IMR-90 (cell line): ENCODE data around the gene RPL39. TPM values are rescaled to one million over a fixed set of nuclear protein-coding genes. Genes with fewer than 3 reads are reported as not detected.

Experiments
- ATAC-seq: fragments of 200-7000 bp; cut with Tn5 transposase; 2 replicates; pipeline ENCODE4 v1.9.1; 2020; ENCODE audit warnings: low read depth, mild to moderate bottlenecking, moderate library complexity
- BruUV-seq: library from RNA; stranded (reverse); fragments of 400-500 nt; replicated peaks from 2 replicates; lab custom pipeline; 2021; lab: Mats Ljungman, UMichigan
- CTCF ChIA-PET: fragments of 300-600 bp; formaldehyde crosslinking; extraction: SDS; loops from one replicate; lab custom pipeline; 2021; ENCODE audit warnings: antibody characterized with exemption; lab: Yijun Ruan, JAX
- POLR2A ChIA-PET: fragments of 300-600 bp; sonication (Branson Sonifier 250); formaldehyde crosslinking; loops from one replicate; lab custom pipeline; 2022; ENCODE audit warnings: antibody characterized with exemption; ENCODE audit not compliant: unreplicated experiment; lab: Charles Lee
- DNase-seq: peaks from one replicate; pipeline ENCODE4 v3.0.0; 2013
- H2AFZ ChIP-seq: replicated peaks from 2 replicates; pipeline ENCODE3; 2013; ENCODE audit warnings: low read length, mild to moderate bottlenecking; ENCODE audit not compliant: poor library complexity
- H2AK5ac ChIP-seq: 2 replicates; pipeline ENCODE4 v1.6.1; 2013; ENCODE audit warnings: low read depth, low read length, inconsistent platforms
- H2AK9ac ChIP-seq: replicated peaks from 2 replicates; pipeline ENCODE3; 2013; ENCODE audit warnings: mild to moderate bottlenecking, low read depth, low read length, moderate library complexity; ENCODE audit not compliant: poor library complexity
- H2BK120ac ChIP-seq: 2 replicates; pipeline ENCODE4 v1.6.1; 2013; ENCODE audit warnings: low read depth, low read length, inconsistent platforms
- H2BK15ac ChIP-seq: 3 replicates; pipeline ENCODE4 v1.6.1; 2013; ENCODE audit warnings: low read depth, low read length, inconsistent platforms
- H2BK20ac ChIP-seq: 2 replicates; pipeline ENCODE4 v1.6.1; 2013; ENCODE audit warnings: low read depth, mild to moderate bottlenecking, inconsistent platforms, low read length, moderate library complexity
- H2BK5ac ChIP-seq: 2 replicates; pipeline ENCODE4 v1.6.1; 2013; ENCODE audit warnings: mild to moderate bottlenecking, low read depth, low read length, inconsistent platforms; ENCODE audit not compliant: poor library complexity, severe bottlenecking
- H3K14ac ChIP-seq: replicated peaks from 2 replicates; pipeline ENCODE4 v1.6.1; 2013; ENCODE audit warnings: low read depth, low read length, inconsistent platforms
- H3K18ac ChIP-seq: 2 replicates; pipeline ENCODE4 v1.6.1; 2013; ENCODE audit warnings: low read depth, low read length, control low read depth
- H3K23ac ChIP-seq: 2 replicates; pipeline ENCODE4 v1.6.1; 2013; ENCODE audit warnings: low read depth, low read length, inconsistent platforms
- H3K27ac ChIP-seq: 2 replicates; pipeline ENCODE4 v1.5.1; 2013; ENCODE audit warnings: mild to moderate bottlenecking, control low read depth, low read length; ENCODE audit not compliant: insufficient read depth
- H3K27me3 ChIP-seq: 2 replicates; pipeline ENCODE4 v1.6.1; 2013; ENCODE audit warnings: low read length; ENCODE audit not compliant: control insufficient read depth, insufficient read depth
- H3K36me3 ChIP-seq: 2 replicates; pipeline ENCODE4 v1.6.1; 2013; ENCODE audit warnings: low read length, mixed read lengths; ENCODE audit not compliant: control insufficient read depth, insufficient read depth
- H3K4ac ChIP-seq: 2 replicates; pipeline ENCODE4 v1.6.1; 2013; ENCODE audit warnings: low read depth, low read length, inconsistent platforms
- H3K4me1 ChIP-seq: 2 replicates; pipeline ENCODE4 v1.6.1; 2013; ENCODE audit warnings: low read length, mixed read lengths; ENCODE audit not compliant: control insufficient read depth, insufficient read depth
- H3K4me2 ChIP-seq: 2 replicates; pipeline ENCODE4 v1.6.1; 2013; ENCODE audit warnings: low read depth, mild to moderate bottlenecking, control low read depth, low read length, moderate library complexity
- H3K4me3 ChIP-seq: 2 replicates; pipeline ENCODE4 v1.5.1; 2013; ENCODE audit warnings: low read depth, mild to moderate bottlenecking, control low read depth, low read length, moderate library complexity; ENCODE audit not compliant: insufficient read depth
- H3K56ac ChIP-seq: 2 replicates; pipeline ENCODE4 v1.6.1; 2013; ENCODE audit warnings: low read length, inconsistent platforms; ENCODE audit not compliant: insufficient read depth; ENCODE audit errors: extremely low read depth
- H3K79me1 ChIP-seq, 2 experiments: 2 replicates each; pipeline ENCODE4 v1.6.1; 2013; ENCODE audit warnings: low read length in 2 of 2, inconsistent platforms in 1 of 2, low read depth in 1 of 2
- H3K9ac ChIP-seq: 2 replicates; pipeline ENCODE4 v1.6.1; 2013; ENCODE audit warnings: low read depth, low read length, control low read depth
- H3K9me1 ChIP-seq: 2 replicates; pipeline ENCODE4 v1.6.1; 2013; ENCODE audit warnings: low read length, inconsistent platforms; ENCODE audit not compliant: insufficient read depth
- H3K9me3 ChIP-seq: 2 replicates; pipeline ENCODE4 v1.6.1; 2013; ENCODE audit warnings: low read length; ENCODE audit not compliant: control insufficient read depth, insufficient read depth
- H4K20me1 ChIP-seq: 2 replicates; pipeline ENCODE4 v1.6.1; 2013; ENCODE audit warnings: low read length, inconsistent platforms; ENCODE audit not compliant: insufficient read depth
- H4K5ac ChIP-seq: 2 replicates; pipeline ENCODE4 v1.6.1; 2013; ENCODE audit warnings: mild to moderate bottlenecking, low read depth, low read length, control low read depth
- H4K8ac ChIP-seq, 2 experiments: 2 replicates each; pipeline ENCODE4 v1.6.1; 2013; ENCODE audit warnings: low read depth in 2 of 2, low read length in 2 of 2, control low read depth in 1 of 2, inconsistent platforms in 1 of 2
- H4K91ac ChIP-seq: 2 replicates; pipeline ENCODE4 v1.6.1; 2013; ENCODE audit warnings: low read depth, low read length, inconsistent platforms; ENCODE audit not compliant: insufficient read depth
- BHLHE40 ChIP-seq: fragments of 150-350 bp; IDR thresholded peaks from 2 replicates; pipeline ENCODE4 v1.6.1; 2016; ENCODE audit warnings: mild to moderate bottlenecking, low read depth, low read length
- CEBPB ChIP-seq: IDR thresholded peaks from 2 replicates; pipeline ENCODE4 v1.6.1; 2012; ENCODE audit warnings: low read depth, low read length, improper control_type of control experiment
- FOS ChIP-seq: fragments of 150-350 bp; IDR thresholded peaks from 2 replicates; pipeline ENCODE4 v1.6.1; 2016; ENCODE audit warnings: low read depth, low read length
- MAZ ChIP-seq: IDR thresholded peaks from 2 replicates; pipeline ENCODE4 v1.6.1; 2012; ENCODE audit warnings: low read depth, mild to moderate bottlenecking, low read length, improper control_type of control experiment, moderate library complexity, borderline replicate concordance
- MXI1 ChIP-seq: IDR thresholded peaks from 2 replicates; pipeline ENCODE4 v1.6.1; 2012; ENCODE audit warnings: low read depth, mild to moderate bottlenecking, low read length, moderate library complexity, borderline replicate concordance
- POLR2A ChIP-seq: IDR thresholded peaks from 2 replicates; pipeline ENCODE4 v1.6.1; 2012; ENCODE audit warnings: mild to moderate bottlenecking, low read depth, low read length
- RAD21 ChIP-seq: IDR thresholded peaks from 2 replicates; pipeline ENCODE4 v1.6.1; 2012; ENCODE audit warnings: low read length, improper control_type of control experiment
- WGBS, 2 experiments: methylation state at CpG; one replicate each; pipeline versions ENCODE4 v1.1.5 to v1.1.7; 2013; ENCODE audit warnings: missing lambda C conversion rate in 2 of 2; ENCODE audit not compliant: insufficient read length in 1 of 2; ENCODE audit errors: extremely low coverage in 2 of 2; 5-methylcytosine and 5-hydroxymethylcytosine counted together
- dilution Hi-C: fragments of 300-500 bp; cut with HindIII; formaldehyde crosslinking; loops from one replicate; pipeline ENCODE4 v1.14.3; 2018; ENCODE audit warnings: low sequenced_read_pairs; ENCODE audit not compliant: unreplicated experiment
- in situ Hi-C: fragments of 300-500 bp; cut with MboI; formaldehyde crosslinking; loops from 3 replicates; pipeline ENCODE4 v1.14.3; 2019; ENCODE audit warnings: low sequenced_read_pairs, inconsistent platforms, mixed read lengths
- intact Hi-C: fragments of 100-400 bp; cut with micrococcal nuclease; formaldehyde crosslinking; loops from 2 replicates; pipeline ENCODE4 v1.10.0; 2022
- polyA plus RNA-seq, 3 experiments: library from polyadenylated mRNA; depleted of rRNA; stranded (reverse); fragments of >200 nt; gene quantifications; 2 replicates each; pipeline ENCODE4 v1.2.3, GENCODE V29; 2012; ENCODE audit warnings: low replicate concordance in 1 of 3
- total RNA-seq: library from RNA; depleted of rRNA; stranded (reverse); fragments of >200 nt; gene quantifications from 2 replicates; pipeline ENCODE4 v1.2.3, GENCODE V29; 2012

The RPL39 gene
- total and polyA plus RNA-seq, 2 of the 4 experiments (the other 2 are of a cell fraction) = 681 to 2,357 TPM

DNA sequence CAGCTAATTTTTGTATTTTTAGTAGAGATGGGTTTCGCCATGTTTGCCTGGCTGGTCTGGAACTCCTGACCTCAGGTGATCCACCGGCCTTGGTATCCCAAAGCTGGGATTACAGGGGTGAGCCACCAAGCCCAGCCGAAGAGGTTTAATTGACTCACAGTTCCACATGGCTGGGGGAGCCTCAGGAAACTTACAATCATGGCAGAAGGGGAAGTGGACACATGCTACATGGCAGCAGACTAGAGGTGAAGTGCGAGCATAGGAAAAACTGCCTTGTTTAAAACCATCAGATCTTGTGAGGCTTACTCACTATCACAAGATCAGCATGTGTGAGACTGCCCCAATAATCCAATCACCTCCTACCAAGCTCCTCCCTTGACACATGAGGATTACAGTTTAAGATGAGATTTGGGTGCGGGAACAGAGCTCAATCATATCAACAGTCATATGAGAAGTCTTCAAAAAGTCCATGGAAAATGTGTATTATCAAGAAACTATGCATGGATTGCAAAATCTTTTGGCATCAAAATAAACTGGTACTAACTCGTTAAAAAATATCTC is 25.8 kb upstream of the RPL39 start:
- no peaks in the 10 kb centered on the region for H3K79me1 ChIP-seq
- no peak overlapping the region for H2BK15ac ChIP-seq
- H3K23ac ChIP-seq = no peak overlapping the region
- dilution Hi-C loops = no loop called here
- DNase-seq (peak; percentile 6), ATAC-seq (no peak)
- H2BK120ac ChIP-seq = no peak overlapping the region
- BruUV-seq = no TSS peak
- WGBS, 2 experiments = 83% methylated on average over 1 of the region's 6 CpGs; no CpG with 5 or more reads in 1 of the 2 experiments
- H3K9me1 ChIP-seq = no peaks in the 10 kb centered on the region
- H3K9me3 ChIP-seq = no peaks in the 10 kb centered on the region
- H2AK9ac ChIP-seq = no peak overlapping the region
- H3K36me3 ChIP-seq = no peaks in the 10 kb centered on the region
- H3K9ac ChIP-seq = no peak overlapping the region
- H3K4me3 ChIP-seq = no peak overlapping the region
- CTCF ChIA-PET = no interaction called here
- no peak overlapping the region for H4K8ac ChIP-seq
- H3K27ac ChIP-seq = no peak overlapping the region
- H3K4me2 ChIP-seq = no peak overlapping the region
- no peak overlapping the region for H3K4ac ChIP-seq
- TF ChIP-seq MAZ = no peak
- no peak for TF ChIP-seq FOS
- no peak for TF ChIP-seq RAD21
- TF ChIP-seq BHLHE40 = no peak
- TF ChIP-seq MXI1 = no peak
- TF ChIP-seq CEBPB = no peak
- no peak for TF ChIP-seq POLR2A
- no peak overlapping the region for H3K14ac ChIP-seq
- H4K91ac ChIP-seq = no peak overlapping the region
- in situ Hi-C loops = no loop called here
- no peak overlapping the region for H2AK5ac ChIP-seq
- H3K27me3 ChIP-seq = no peaks in the 10 kb centered on the region
- no peaks in the 10 kb centered on the region for H3K4me1 ChIP-seq
- H2BK20ac ChIP-seq = no peak overlapping the region
- no peak overlapping the region for H4K5ac ChIP-seq
- H2AFZ ChIP-seq = no peak overlapping the region
- POLR2A ChIA-PET = no interaction called here
- no peak overlapping the region for H3K18ac ChIP-seq
- H4K20me1 ChIP-seq = no peaks in the 10 kb centered on the region
- intact Hi-C loops = no loop called here
- no peak overlapping the region for H2BK5ac ChIP-seq
- H3K56ac ChIP-seq = no peak overlapping the region
